NCI-H748 (cell line): ENCODE measurements around the gene CXCL17.
"Not testable (repeated sequence)": the region's sequence is repeated elsewhere in the genome, so short reads cannot be mapped to it uniquely, and the experiment has no call there.

ENCODE experiments used
- DNase-seq: peaks from one replicate; lab custom pipeline; 2025; ENCODE audit not compliant: unreplicated experiment; lab: John Stamatoyannopoulos, UW

Gene CXCL17

GRCh38 chr19:42442833-42443232, at the start of gene CXCL17:
CXCL17 (minus strand) TSS chr19:42442946; CDS start chr19:42442832, 114 bp downstream.
- DNase-seq: no peak

- DNase-seq: peak; percentile 30
These were observed 46.2 kb upstream of the CXCL17 start for GRCh38 chr19:42488783-42489521.

GRCh38 chr19:42487798-42488178, 45.0 kb upstream of the CXCL17 start:
- DNase-seq: no peak

- DNase-seq: no peak
These were observed 44.5 kb upstream of the CXCL17 start for GRCh38 chr19:42487032-42487797.

GRCh38 chr19:42485036-42485435, 42.3 kb upstream of the CXCL17 start:
- not testable (repeated sequence) for DNase-seq

GRCh38 chr19:42480335-42481095, 37.8 kb upstream of the CXCL17 start:
- DNase-seq: no peak

GRCh38 chr19:42479736-42480135, 37.0 kb upstream of the CXCL17 start:
- DNase-seq: no peak

- DNase-seq: no peak
These were observed 36.1 kb upstream of the CXCL17 start for GRCh38 chr19:42478765-42479311.

- no peak for DNase-seq
These were observed 35.2 kb upstream of the CXCL17 start for GRCh38 chr19:42477933-42478332.

GRCh38 chr19:42477117-42477516, 34.4 kb upstream of the CXCL17 start:
- no peak for DNase-seq

GRCh38 chr19:42475366-42475765, 32.6 kb upstream of the CXCL17 start:
- no peak for DNase-seq

GRCh38 chr19:42474743-42475142, 32.0 kb upstream of the CXCL17 start:
- DNase-seq: no peak

- no peak for DNase-seq
These were observed 30.9 kb upstream of the CXCL17 start for GRCh38 chr19:42473686-42474085.

GRCh38 chr19:42472402-42473147, 29.8 kb upstream of the CXCL17 start:
- DNase-seq: no peak

GRCh38 chr19:42471554-42472249, 29.0 kb upstream of the CXCL17 start:
- DNase-seq: no peak

- DNase-seq: no peak
These were observed 26.8 kb upstream of the CXCL17 start for GRCh38 chr19:42469311-42470235.

- peak; percentile 41 for DNase-seq
These were observed 25.6 kb upstream of the CXCL17 start for GRCh38 chr19:42468273-42468796.

GRCh38 chr19:42467183-42467760, 24.5 kb upstream of the CXCL17 start:
- no peak for DNase-seq
